Keratinocyte (primary cell): ENCODE results near the gene OR6F1. TPM values are rescaled to one million over a fixed set of nuclear protein-coding genes. Genes with fewer than 3 reads are reported as not detected.
"Not testable (repeated sequence)": the region's sequence is repeated elsewhere in the genome, so short reads cannot be mapped to it uniquely, and the experiment has no call there.

ENCODE experiments used
- DNase-seq: peaks from one replicate; pipeline ENCODE4 v3.0.0-alpha.2; 2011; ENCODE audit warnings: low read depth, missing footprints, low spot score
- FAIRE-seq: peaks from 2 replicates; lab custom pipeline; 2011; peaks lifted over from hg19 to GRCh38; lab: Jason Lieb, UNC
- H2AFZ ChIP-seq: 2 replicates; pipeline ENCODE4 v1.6.0; 2012; ENCODE audit warnings: low read length, control low read depth, inconsistent platforms; ENCODE audit not compliant: control insufficient read depth
- H3K27ac ChIP-seq: 2 replicates; pipeline ENCODE4 v1.5.1; 2011; ENCODE audit warnings: low read length; ENCODE audit not compliant: control insufficient read depth, insufficient read depth
- H3K27me3 ChIP-seq: 3 replicates; pipeline ENCODE4 v1.6.0; 2011; ENCODE audit warnings: low read length; ENCODE audit not compliant: control insufficient read depth, insufficient read depth; ENCODE audit errors: extremely low read depth
- H3K36me3 ChIP-seq, 2 experiments: 2 replicates in 1 of 2; 3 replicates in 1 of 2; pipeline ENCODE4 v1.5.1; 2011; ENCODE audit warnings: low read length in 2 of 2, mild to moderate bottlenecking in 1 of 2; ENCODE audit not compliant: control insufficient read depth in 2 of 2, insufficient read depth in 2 of 2; ENCODE audit errors: extremely low read depth in 1 of 2
- H3K4me1 ChIP-seq: 3 replicates; pipeline ENCODE4 v1.5.1; 2011; ENCODE audit warnings: low read length; ENCODE audit not compliant: control insufficient read depth, insufficient read depth; ENCODE audit errors: extremely low read depth
- H3K4me2 ChIP-seq: 3 replicates; pipeline ENCODE4 v1.6.0; 2011; ENCODE audit warnings: low read depth, low read length; ENCODE audit not compliant: control insufficient read depth, insufficient read depth; ENCODE audit errors: extremely low read depth
- H3K4me3 ChIP-seq, 3 experiments: fragments of 200-600 bp in 1 of 3; sonication (generic) in 1 of 3; 2 replicates in 2 of 3; 3 replicates in 1 of 3; pipeline ENCODE4 v1.5.1; 2011 to 2016; ENCODE audit warnings: low read length in 3 of 3, mild to moderate bottlenecking in 3 of 3, control low read depth in 2 of 3, inconsistent platforms in 1 of 3, low read depth in 1 of 3, mixed read lengths in 1 of 3, mixed run types in 1 of 3, moderate library complexity in 1 of 3; ENCODE audit not compliant: control insufficient read depth in 2 of 3, insufficient read depth in 2 of 3; ENCODE audit errors: extremely low read depth in 1 of 3
- H3K79me2 ChIP-seq: 2 replicates; pipeline ENCODE4 v1.6.0; 2012; ENCODE audit warnings: low read length; ENCODE audit not compliant: control insufficient read depth, insufficient read depth
- H3K9ac ChIP-seq: 3 replicates; pipeline ENCODE4 v1.6.0; 2011; ENCODE audit warnings: low read length; ENCODE audit not compliant: control insufficient read depth, insufficient read depth; ENCODE audit errors: extremely low read depth
- H3K9me1 ChIP-seq: 3 replicates; pipeline ENCODE4 v1.6.0; 2011; ENCODE audit warnings: low read length; ENCODE audit not compliant: control insufficient read depth, insufficient read depth; ENCODE audit errors: extremely low read depth
- H3K9me3 ChIP-seq: 2 replicates; pipeline ENCODE4 v1.5.1; 2012; ENCODE audit warnings: low read depth, low read length; ENCODE audit not compliant: control insufficient read depth
- H4K20me1 ChIP-seq: 3 replicates; pipeline ENCODE4 v1.6.0; 2011; ENCODE audit warnings: low read length; ENCODE audit not compliant: control insufficient read depth, insufficient read depth; ENCODE audit errors: extremely low read depth
- CTCF ChIP-seq, 3 experiments: IDR thresholded peaks in 1 of 3; conservative IDR thresholded peaks in 1 of 3; optimal IDR thresholded peaks in 1 of 3; 2 replicates in 2 of 3; 3 replicates in 1 of 3; pipeline versions ENCODE3 to v1.5.1; 2011; ENCODE audit warnings: low read length in 3 of 3, mild to moderate bottlenecking in 3 of 3, moderate library complexity in 2 of 3, control low read depth in 1 of 3, inconsistent platforms in 1 of 3; ENCODE audit not compliant: insufficient read depth in 2 of 3; ENCODE audit errors: extremely low read depth in 1 of 3
- EZH2 ChIP-seq: IDR thresholded peaks from one replicate; pipeline ENCODE4 v1.6.1; 2012; ENCODE audit warnings: inconsistent platforms, mild to moderate bottlenecking, low read length, moderate library complexity
- dilution Hi-C: fragments of 300-500 bp; cut with MboI; formaldehyde crosslinking; loops from one replicate; pipeline ENCODE4 v1.7.0; 2020; ENCODE audit warnings: low sequenced_read_pairs; ENCODE audit not compliant: extremely low pct_ligation_motif_present
- polyA plus RNA-seq, 5 experiments: library from polyadenylated mRNA; depleted of rRNA in 3 of 5; stranded (reverse) in 3 of 5; stranded (forward) in 1 of 5; unstranded in 1 of 5; fragments of >200 nt; gene quantifications; 1 replicate in 1 of 5; 2 replicates in 3 of 5; 3 replicates in 1 of 5; pipeline versions ENCODE4 v1.2.1 to v1.2.3, GENCODE V29; 2011 to 2012; ENCODE audit warnings: missing spikeins in 2 of 5, low read depth in 1 of 5, low replicate concordance in 1 of 5

Gene OR6F1
- polyA plus RNA-seq, 1 donor (not counting 4 experiments of a cell fraction or from before 2014, with no cell fraction given): not detected

GRCh38 chr1:247713753-247714152 is 2.7 kb downstream of the OR6F1 start:
- Histone ChIP-seq H3K27ac (no peak overlapping the region), H3K9me1 (no peaks in the 10 kb centered on the region), H3K4me2 (no peak overlapping the region), H3K79me2 (no peaks in the 10 kb centered on the region), H3K4me1 (no peaks in the 10 kb centered on the region), H3K9ac (no peak overlapping the region), H3K4me3 (no peak overlapping the region), H3K36me3 (no peaks in the 10 kb centered on the region), H3K9me3 (peaks cover 2% of the 10 kb centered on the region), H4K20me1 (no peaks in the 10 kb centered on the region), H2AFZ (no peak overlapping the region), H3K27me3 (no peaks in the 10 kb centered on the region)
- dilution Hi-C loops: no loop called here
- DNase-seq (no peak), FAIRE-seq (no peak)
- TF ChIP-seq CTCF (optimal IDR thresholded peaks at IDR 0.05 in 1 of 3, IDR thresholded peaks at IDR 0.05 in 1 of 3, conservative IDR thresholded peaks at IDR 0.05 in 1 of 3; ENCODE audit: extremely low read depth in 1 of 3, insufficient read depth in 2 of 3, low read length in 3 of 3) (no peak), EZH2 (no peak)

- not testable (repeated sequence) for FAIRE-seq
These were observed 5.8 kb downstream of the OR6F1 start for GRCh38 chr1:247710681-247711080.

GRCh38 chr1:247701338-247701737 is 15.1 kb downstream of the OR6F1 start:
- no peak overlapping the region for H3K9ac ChIP-seq
- FAIRE-seq (no peak), DNase-seq (no peak)
- H3K4me3 ChIP-seq: no peak overlapping the region
- no peak overlapping the region for H2AFZ ChIP-seq
- no peaks in the 10 kb centered on the region for H3K27me3 ChIP-seq
- TF ChIP-seq CTCF (optimal IDR thresholded peaks at IDR 0.05 in 1 of 3, IDR thresholded peaks at IDR 0.05 in 1 of 3, conservative IDR thresholded peaks at IDR 0.05 in 1 of 3; ENCODE audit: extremely low read depth in 1 of 3, insufficient read depth in 2 of 3, low read length in 3 of 3): no peak
- TF ChIP-seq EZH2: no peak
- no peaks in the 10 kb centered on the region for H3K9me3 ChIP-seq
- no peaks in the 10 kb centered on the region for H3K79me2 ChIP-seq
- dilution Hi-C loops: no loop called here
- H3K4me1 ChIP-seq: no peaks in the 10 kb centered on the region
- H4K20me1 ChIP-seq: no peaks in the 10 kb centered on the region
- H3K9me1 ChIP-seq: no peaks in the 10 kb centered on the region
- no peak overlapping the region for H3K27ac ChIP-seq
- H3K4me2 ChIP-seq: no peak overlapping the region
- H3K36me3 ChIP-seq: no peaks in the 10 kb centered on the region

More at GRCh38 chr1:247710681-247711080, 5.8 kb downstream of the OR6F1 start:
- H4K20me1 ChIP-seq, DNase-seq, H3K27me3 ChIP-seq, H2AFZ ChIP-seq, H3K4me3 ChIP-seq, H3K4me1 ChIP-seq, H3K79me2 ChIP-seq, H3K9me1 ChIP-seq, H3K4me2 ChIP-seq, H3K36me3 ChIP-seq, dilution Hi-C loops, H3K9me3 ChIP-seq, H3K27ac ChIP-seq, H3K9ac ChIP-seq: not testable (repeated sequence)
